Subcutaneous adipose tissue (tissue), 4 donors: ENCODE data around the gene ADGRE2. TPM values are rescaled to one million over a fixed set of nuclear protein-coding genes. Genes with fewer than 3 reads are reported as not detected.

Experiments
- small RNA-seq: library from RNA; depleted of rRNA; stranded (forward); fragments of <200 nt; gene quantifications from one replicate; pipeline ENCODE3, GENCODE V24; 2016
- total RNA-seq, 4 donors: library from RNA; depleted of rRNA; stranded (reverse); fragments of >200 nt; gene quantifications; one replicate each; pipeline ENCODE4 v1.1.0, GENCODE V29; 2016
- TF ChIP-seq, protein P1 (sequence below): fragments of 450-650 bp; IDR thresholded peaks from one replicate; pipeline ENCODE4 v1.5.1; 2016; ENCODE audit warnings: low read depth, mild to moderate bottlenecking, control low read depth, antibody characterized with exemption, moderate library complexity

The ADGRE2 gene
- total RNA-seq, 4 donors from 2014 or later: 2.3 to 18.4 (median 4.1) TPM

DNA sequence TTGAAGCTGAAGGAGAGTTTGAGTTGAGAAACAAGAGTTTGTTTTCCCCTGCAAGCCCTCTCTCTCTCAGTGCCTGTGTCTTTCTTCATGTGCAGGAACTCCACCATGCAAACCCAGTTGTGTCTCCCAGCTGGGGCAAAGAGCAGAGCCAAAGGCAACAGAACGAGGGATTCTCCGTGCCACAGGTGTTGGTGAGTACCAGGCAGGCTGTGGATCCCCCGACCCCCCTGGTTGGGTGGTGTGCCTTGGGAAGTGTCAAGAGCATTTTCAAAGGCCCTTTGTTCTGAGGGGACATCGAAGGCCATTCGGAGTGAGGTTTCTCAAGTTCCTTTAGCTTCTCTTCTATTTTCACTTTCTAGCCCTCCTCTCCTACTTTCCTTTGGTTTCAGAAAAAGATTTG is 82.9 kb downstream of the ADGRE2 start:
- TF ChIP-seq, protein P1, sequence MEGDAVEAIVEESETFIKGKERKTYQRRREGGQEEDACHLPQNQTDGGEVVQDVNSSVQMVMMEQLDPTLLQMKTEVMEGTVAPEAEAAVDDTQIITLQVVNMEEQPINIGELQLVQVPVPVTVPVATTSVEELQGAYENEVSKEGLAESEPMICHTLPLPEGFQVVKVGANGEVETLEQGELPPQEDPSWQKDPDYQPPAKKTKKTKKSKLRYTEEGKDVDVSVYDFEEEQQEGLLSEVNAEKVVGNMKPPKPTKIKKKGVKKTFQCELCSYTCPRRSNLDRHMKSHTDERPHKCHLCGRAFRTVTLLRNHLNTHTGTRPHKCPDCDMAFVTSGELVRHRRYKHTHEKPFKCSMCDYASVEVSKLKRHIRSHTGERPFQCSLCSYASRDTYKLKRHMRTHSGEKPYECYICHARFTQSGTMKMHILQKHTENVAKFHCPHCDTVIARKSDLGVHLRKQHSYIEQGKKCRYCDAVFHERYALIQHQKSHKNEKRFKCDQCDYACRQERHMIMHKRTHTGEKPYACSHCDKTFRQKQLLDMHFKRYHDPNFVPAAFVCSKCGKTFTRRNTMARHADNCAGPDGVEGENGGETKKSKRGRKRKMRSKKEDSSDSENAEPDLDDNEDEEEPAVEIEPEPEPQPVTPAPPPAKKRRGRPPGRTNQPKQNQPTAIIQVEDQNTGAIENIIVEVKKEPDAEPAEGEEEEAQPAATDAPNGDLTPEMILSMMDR: no peak

DNA sequence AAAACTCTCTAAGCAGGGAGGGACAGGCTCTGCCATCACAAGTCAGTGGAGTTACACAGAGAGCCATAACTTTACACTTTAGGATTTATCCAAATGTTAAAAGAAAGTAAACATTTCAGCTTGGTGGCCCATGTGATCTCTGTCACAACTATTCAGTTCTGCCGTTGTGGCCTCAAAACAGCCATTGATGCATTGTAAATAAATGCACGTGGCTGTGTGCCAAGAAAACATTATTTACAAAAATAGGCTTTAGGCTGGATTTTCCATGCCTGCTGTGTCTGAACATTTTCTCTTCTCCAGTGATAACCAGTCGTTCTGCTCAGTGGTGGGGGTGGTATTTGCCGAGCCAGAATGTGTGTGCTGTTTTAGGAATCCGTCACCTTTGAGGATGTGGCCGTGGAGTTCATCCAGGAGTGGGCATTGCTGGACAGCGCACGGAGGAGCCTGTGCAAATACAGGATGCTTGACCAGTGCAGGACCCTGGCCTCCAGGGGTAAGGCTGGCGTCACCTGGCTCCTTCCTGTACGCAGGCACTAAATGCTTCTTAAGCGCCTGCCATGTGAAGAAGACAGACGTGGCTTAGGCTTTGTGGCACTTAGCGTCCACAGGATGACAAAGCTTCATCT is 83.6 kb downstream of the ADGRE2 start:
- TF ChIP-seq, protein P1: no peak

DNA sequence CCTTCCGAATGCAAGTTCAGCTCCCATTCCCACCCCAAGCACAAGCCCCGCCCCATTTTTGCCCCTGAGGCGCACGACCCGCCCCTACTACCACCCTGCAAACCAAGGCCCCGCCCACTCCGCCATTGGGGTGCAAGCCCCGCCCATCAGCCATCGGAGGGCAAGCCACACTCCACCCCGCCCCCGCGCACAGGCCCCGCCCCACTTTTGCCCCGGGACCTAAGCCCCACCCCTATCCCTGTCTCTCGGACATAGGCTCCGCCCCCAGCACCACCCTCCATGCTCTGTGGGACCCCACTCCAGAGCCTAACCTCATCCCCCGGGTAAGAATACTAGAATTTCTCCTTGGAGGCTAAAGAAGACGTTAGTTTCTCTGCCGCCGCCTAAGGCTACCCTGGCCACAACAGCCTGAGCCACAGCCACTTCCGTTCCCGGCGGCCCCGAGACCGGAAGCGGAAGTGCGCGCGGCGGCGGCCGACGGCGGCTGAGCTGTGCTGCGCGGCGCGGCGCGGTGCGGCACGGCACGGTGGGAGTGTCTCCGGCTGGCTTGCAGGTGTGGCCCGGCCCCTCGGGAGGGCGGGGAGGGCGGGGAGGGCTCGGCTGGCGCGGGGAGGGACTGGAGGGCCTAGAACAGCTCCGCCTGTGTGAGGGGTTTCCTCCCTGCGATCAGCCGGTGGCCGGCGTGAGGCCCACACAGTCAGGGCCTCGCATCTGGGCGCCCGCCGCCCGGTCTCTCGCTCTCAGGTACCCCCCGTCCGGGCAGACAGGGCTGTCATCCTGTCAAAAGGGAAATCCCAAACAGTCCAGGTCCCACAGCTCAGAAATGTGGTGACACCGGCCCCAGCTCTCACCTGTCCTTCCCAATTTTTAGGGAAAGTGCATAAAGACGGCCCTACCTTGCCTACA is 88.5 kb downstream of the ADGRE2 start, which contains the start of gene ZNF333:
Gene ZNF333, plus strand, starts transcription at position 451 of the 906 bp plus-strand sequence. CDS start 3,444 bp downstream, outside the sequence.
- TF ChIP-seq, protein P1: no peak

DNA sequence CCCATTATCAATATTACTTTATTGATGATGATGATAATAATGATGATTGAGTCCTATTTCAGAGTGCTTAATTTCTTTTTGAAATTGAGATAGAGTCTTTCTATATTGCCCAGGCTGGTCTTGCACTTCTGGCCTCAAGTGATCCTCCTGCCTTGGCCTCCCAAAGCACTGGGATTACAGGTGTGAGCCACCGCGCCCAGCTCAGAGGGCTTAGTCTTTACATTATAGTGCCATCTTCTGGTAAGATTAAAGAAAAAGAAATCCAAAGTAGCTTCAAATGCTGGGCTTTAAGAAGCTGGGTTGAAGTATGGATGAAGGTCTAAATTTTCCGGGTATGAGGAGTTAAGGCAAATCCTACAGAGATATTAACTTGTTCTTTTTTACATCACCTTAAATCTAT is 91.9 kb downstream of the ADGRE2 start:
- TF ChIP-seq, protein P1: no peak

DNA sequence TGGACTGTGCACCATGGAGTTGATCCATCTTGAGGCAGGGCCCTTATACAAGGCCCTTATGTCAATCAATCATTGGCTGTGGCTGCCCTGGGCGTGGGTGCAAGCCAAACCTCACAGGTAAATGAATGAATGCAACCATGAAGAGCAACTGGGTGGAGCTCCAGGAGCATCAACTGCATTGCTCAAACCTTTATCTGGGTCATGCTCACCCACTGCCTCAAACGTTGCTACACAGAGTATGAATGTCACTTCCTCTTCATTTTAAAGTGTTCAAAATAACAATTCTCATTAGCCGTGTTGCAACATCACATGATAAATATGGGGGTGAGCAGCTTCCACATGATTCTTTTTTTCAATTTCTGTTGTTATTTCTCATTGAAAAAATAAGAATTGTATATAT is 94.9 kb downstream of the ADGRE2 start:
- TF ChIP-seq, protein P1: no peak

Small RNA genes within 50 kb of the gene (small RNA-seq; reads per million reads assigned to genes)
- not detected for gene AC005255.1

Other genes starting within 250 kb of the ADGRE2 start
- gene TECR, start 249.0 kb downstream of the ADGRE2 start, total RNA-seq: 10 to 100 TPM; 36.8 to 86.7 (median 62.4) TPM
- gene NDUFB7, start 206.5 kb downstream of the ADGRE2 start, total RNA-seq: 100 to 1,000 TPM; 293 to 484 (median 411) TPM
- not detected for gene CLEC17A, start 195.5 kb downstream of the ADGRE2 start, total RNA-seq
- under 1 TPM in 2 of 4 donors, not detected in 2; 0.34 to 0.38 TPM for gene ADGRE3, start 103.7 kb downstream of the ADGRE2 start, total RNA-seq
- 10 to 100 TPM; 17.4 to 47.5 (median 25.8) TPM for gene ZNF333, start 88.5 kb downstream of the ADGRE2 start, total RNA-seq
- gene OR7A5, start 56.6 kb upstream of the ADGRE2 start, total RNA-seq: not detected
- gene OR7C1, start 56.6 kb upstream of the ADGRE2 start, total RNA-seq: not detected
- not detected for gene OR7A10, start 70.4 kb upstream of the ADGRE2 start, total RNA-seq
- gene OR7A17, start 107.6 kb upstream of the ADGRE2 start, total RNA-seq: not detected
- gene OR7C2, start 162.9 kb upstream of the ADGRE2 start, total RNA-seq: not detected
- not detected for gene SLC1A6, start 201.3 kb upstream of the ADGRE2 start, total RNA-seq